NT2/D1 (cell line): ENCODE data around the gene NR2F1-AS1.
A peak's percentile ranks its signal among the peaks of the same experiment; 100 is the strongest.

Experiments used
- DNase-seq: peaks from one replicate; pipeline ENCODE4 v3.0.0-alpha.2; 2011; ENCODE audit warnings: low read depth, low spot score
- H3K27me3 ChIP-seq: 2 replicates; pipeline ENCODE4 v1.6.0; 2011; ENCODE audit warnings: mild to moderate bottlenecking; ENCODE audit not compliant: insufficient read length, insufficient read depth
- H3K36me3 ChIP-seq: 2 replicates; pipeline ENCODE4 v1.6.1; 2011; ENCODE audit warnings: mild to moderate bottlenecking, low read length, mixed read lengths; ENCODE audit not compliant: insufficient read depth, insufficient read length
- H3K4me1 ChIP-seq: 2 replicates; pipeline ENCODE4 v1.5.1; 2011; ENCODE audit not compliant: insufficient read depth, insufficient read length
- H3K4me3 ChIP-seq: 2 replicates; pipeline ENCODE4 v1.5.1; 2011; ENCODE audit warnings: low read depth; ENCODE audit not compliant: insufficient read length
- H3K9ac ChIP-seq: 2 replicates; pipeline ENCODE4 v1.6.0; 2011; ENCODE audit warnings: low read depth; ENCODE audit not compliant: insufficient read length
- H3K9me3 ChIP-seq: 2 replicates; pipeline ENCODE4 v1.5.1; 2011; ENCODE audit warnings: mild to moderate bottlenecking, low read length; ENCODE audit not compliant: insufficient read depth
- SUZ12 ChIP-seq: IDR thresholded peaks from 2 replicates; pipeline ENCODE4 v1.6.1; 2011; ENCODE audit not compliant: insufficient read length, insufficient read depth; ENCODE audit errors: extremely low read depth
- YY1 ChIP-seq: IDR thresholded peaks from 2 replicates; pipeline ENCODE4 v1.6.1; 2011; ENCODE audit not compliant: insufficient read length, insufficient read depth
- ZNF274 ChIP-seq: IDR thresholded peaks from 2 replicates; pipeline ENCODE4 v1.6.1; 2011; ENCODE audit warnings: mild to moderate bottlenecking, low read depth, low read length

Gene NR2F1-AS1

GRCh38 chr5:93596676-93597490 lies 15.9 kb upstream of the NR2F1-AS1 start:
- peak overlapping the region; percentile 18 for H3K4me3 ChIP-seq
- TF ChIP-seq YY1 = no peak
- TF ChIP-seq ZNF274 = no peak
- TF ChIP-seq SUZ12 = no peak
- H3K4me1 ChIP-seq = peaks cover 4% of the 10 kb centered on the region
- H3K9ac ChIP-seq = no peak overlapping the region
- H3K9me3 ChIP-seq = no peaks in the 10 kb centered on the region
- no peak for DNase-seq
- no peaks in the 10 kb centered on the region for H3K36me3 ChIP-seq
- peaks cover 100% of the 10 kb centered on the region for H3K27me3 ChIP-seq

GRCh38 chr5:93596310-93596675 lies 15.3 kb upstream of the NR2F1-AS1 start:
- H3K4me1 ChIP-seq = peaks cover 4% of the 10 kb centered on the region
- TF ChIP-seq SUZ12 = peak; percentile 61
- TF ChIP-seq ZNF274 = no peak
- H3K9ac ChIP-seq = no peak overlapping the region
- no peaks in the 10 kb centered on the region for H3K9me3 ChIP-seq
- H3K36me3 ChIP-seq = no peaks in the 10 kb centered on the region
- no peak for DNase-seq
- peak overlapping the region; percentile 18 for H3K4me3 ChIP-seq
- H3K27me3 ChIP-seq = peaks cover 100% of the 10 kb centered on the region

GRCh38 chr5:93595420-93596147 lies 14.6 kb upstream of the NR2F1-AS1 start:
- H3K4me3 ChIP-seq = no peak overlapping the region
- H3K36me3 ChIP-seq = no peaks in the 10 kb centered on the region
- H3K27me3 ChIP-seq = peaks cover 100% of the 10 kb centered on the region
- TF ChIP-seq ZNF274 (no peak), SUZ12 (no peak), YY1 (no peak)
- peaks cover 4% of the 10 kb centered on the region for H3K4me1 ChIP-seq
- no peaks in the 10 kb centered on the region for H3K9me3 ChIP-seq
- no peak for DNase-seq
- H3K9ac ChIP-seq = no peak overlapping the region

DNA sequence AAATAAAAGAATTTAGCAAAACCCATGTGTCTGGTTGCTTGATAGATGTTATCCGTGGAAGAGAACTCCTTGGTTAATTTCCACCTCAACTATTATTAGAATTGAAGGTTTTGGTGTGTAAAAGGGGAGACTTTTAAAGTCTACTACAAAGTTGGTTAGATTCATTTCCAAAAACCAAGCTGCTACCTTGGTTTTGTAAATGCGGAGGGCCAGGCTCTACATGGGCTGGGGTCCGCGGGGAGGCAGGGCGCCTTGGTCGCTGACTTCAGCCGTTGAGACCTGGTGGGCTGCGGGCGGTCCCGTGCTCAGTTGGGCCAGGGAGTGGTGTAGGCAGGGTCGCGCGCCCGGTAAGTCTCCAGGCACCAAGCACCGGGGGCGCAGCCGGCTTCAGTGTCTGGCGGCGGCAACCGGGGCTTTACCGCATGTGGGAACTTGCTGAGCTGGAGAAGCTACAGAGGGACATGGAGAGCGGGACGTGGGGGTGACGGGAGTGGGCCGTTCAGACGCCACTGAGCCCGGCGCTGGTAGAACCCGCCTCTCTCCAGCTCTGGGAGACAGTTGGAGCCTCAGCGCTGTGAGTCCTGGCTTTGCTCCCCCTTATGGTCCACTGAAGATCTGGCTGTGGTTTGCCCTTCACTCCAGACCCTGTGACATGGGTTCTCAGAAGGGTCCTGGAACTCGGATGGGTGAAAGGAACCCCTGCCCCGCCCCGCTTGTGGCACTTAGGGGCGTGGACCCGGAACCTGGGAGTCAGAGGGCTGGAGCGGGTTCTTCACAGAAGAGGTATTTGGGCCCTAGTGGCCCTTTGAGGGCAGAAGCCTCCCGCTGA lies 13.8 kb upstream of the NR2F1-AS1 start:
- Histone ChIP-seq H3K4me3 (no peak overlapping the region), H3K36me3 (no peaks in the 10 kb centered on the region), H3K9ac (no peak overlapping the region), H3K9me3 (no peaks in the 10 kb centered on the region), H3K27me3 (peaks cover 100% of the 10 kb centered on the region), H3K4me1 (peaks cover 4% of the 10 kb centered on the region)
- no peak for DNase-seq
- TF ChIP-seq YY1 = no peak
- no peak for TF ChIP-seq ZNF274
- TF ChIP-seq SUZ12 = no peak

DNA sequence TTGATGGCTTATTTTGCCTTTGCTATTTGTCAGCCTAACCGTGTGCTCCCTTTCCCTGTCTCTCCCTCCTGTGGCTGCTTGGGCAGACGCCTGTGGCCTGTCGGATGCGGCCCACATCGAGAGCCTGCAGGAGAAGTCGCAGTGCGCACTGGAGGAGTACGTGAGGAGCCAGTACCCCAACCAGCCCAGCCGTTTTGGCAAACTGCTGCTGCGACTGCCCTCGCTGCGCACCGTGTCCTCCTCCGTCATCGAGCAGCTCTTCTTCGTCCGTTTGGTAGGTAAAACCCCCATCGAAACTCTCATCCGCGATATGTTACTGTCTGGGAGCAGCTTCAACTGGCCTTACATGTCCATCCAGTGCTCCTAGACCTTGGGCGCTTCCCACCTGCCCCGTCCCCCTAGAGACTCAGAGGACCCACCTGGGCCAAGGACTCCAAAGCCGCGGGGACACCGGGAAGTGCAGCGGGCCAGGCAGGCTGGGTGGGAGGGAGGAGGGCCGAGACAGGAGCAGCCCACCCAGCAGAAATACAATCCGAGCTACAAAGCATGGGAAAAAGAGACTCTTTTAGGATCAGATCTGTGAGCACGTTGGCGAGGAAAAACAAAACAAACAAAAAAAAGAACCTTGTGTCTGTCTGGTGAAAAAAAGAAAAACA lies 12.6 kb upstream of the NR2F1-AS1 start:
- DNase-seq = no peak
- H3K9ac ChIP-seq = no peak overlapping the region
- no peaks in the 10 kb centered on the region for H3K9me3 ChIP-seq
- no peak overlapping the region for H3K4me3 ChIP-seq
- H3K36me3 ChIP-seq = no peaks in the 10 kb centered on the region
- H3K27me3 ChIP-seq = peaks cover 100% of the 10 kb centered on the region
- H3K4me1 ChIP-seq = peaks cover 4% of the 10 kb centered on the region
- TF ChIP-seq SUZ12 (peak; percentile 71), YY1 (no peak), ZNF274 (no peak)

GRCh38 chr5:93592883-93593282 lies 11.9 kb upstream of the NR2F1-AS1 start:
- peaks cover 100% of the 10 kb centered on the region for H3K27me3 ChIP-seq
- TF ChIP-seq YY1 = no peak
- no peak for TF ChIP-seq ZNF274
- no peaks in the 10 kb centered on the region for H3K36me3 ChIP-seq
- no peak overlapping the region for H3K4me3 ChIP-seq
- H3K9me3 ChIP-seq = no peaks in the 10 kb centered on the region
- H3K4me1 ChIP-seq = peaks cover 8% of the 10 kb centered on the region
- no peak for DNase-seq
- no peak overlapping the region for H3K9ac ChIP-seq

GRCh38 chr5:93591323-93591945 lies 10.4 kb upstream of the NR2F1-AS1 start:
- Histone ChIP-seq H3K36me3 (no peaks in the 10 kb centered on the region), H3K9ac (no peak overlapping the region), H3K27me3 (peaks cover 100% of the 10 kb centered on the region), H3K4me1 (peaks cover 9% of the 10 kb centered on the region), H3K4me3 (no peak overlapping the region), H3K9me3 (no peaks in the 10 kb centered on the region)
- TF ChIP-seq ZNF274 (no peak), YY1 (no peak), SUZ12 (no peak)
- no peak for DNase-seq
